Cardiac ventricle fibroblast (primary cell): ENCODE results near the gene MYO7B. TPM values are rescaled to one million over a fixed set of nuclear protein-coding genes. Genes with fewer than 3 reads are reported as not detected.

Source experiments
- total RNA-seq: library from RNA; depleted of rRNA; stranded (reverse); fragments of >200 nt; gene quantifications from 2 replicates; pipeline ENCODE4 v1.2.3, GENCODE V29; 2015

MYO7B gene
- total RNA-seq, result 0.06 TPM in 1 of 2 replicates, not detected in the other

GRCh38 chr2:127535422-127535901 lies at the start of gene MYO7B:
MYO7B (plus strand) TSS chr2:127535683; CDS start chr2:127559723, 24,040 bp downstream.

GRCh38 chr2:127526132-127527000 lies 9.1 kb upstream of the MYO7B start, which contains the start of gene IWS1:
IWS1 (minus strand) TSS chr2:127526489; CDS start chr2:127526208, 281 bp downstream.

GRCh38 chr2:127645395-127646291 lies 110.2 kb downstream of the MYO7B start, which contains the start of gene GPR17:
GPR17 (plus strand) TSS chr2:127646153; CDS start chr2:127650736, 4,583 bp downstream.

GRCh38 chr2:127675331-127676261 lies 140.1 kb downstream of the MYO7B start, which contains the start of gene LIMS2:
LIMS2 (minus strand) TSS chr2:127675530; CDS start chr2:127675024, 506 bp downstream.

Other genes with a start within 250 kb of the MYO7B start
- 14.0 and 24.5 TPM in 2 replicates for gene ERCC3, start 241.5 kb upstream of the MYO7B start, total RNA-seq
- gene MAP3K2, start 147.7 kb upstream of the MYO7B start, total RNA-seq, result 25.2 and 26.8 TPM in 2 replicates
- gene PROC, start 117.3 kb upstream of the MYO7B start, total RNA-seq, result not detected in 2 replicates
- gene IWS1, start 9.2 kb upstream of the MYO7B start, total RNA-seq, result 21.7 and 37.5 TPM in 2 replicates
- gene GPR17, start 110.5 kb downstream of the MYO7B start, total RNA-seq, result not detected in 2 replicates
- 0.34 and 1.1 TPM in 2 replicates for gene LIMS2, start 139.8 kb downstream of the MYO7B start, total RNA-seq
- gene SFT2D3, start 165.8 kb downstream of the MYO7B start, total RNA-seq, result 5.7 and 6.8 TPM in 2 replicates